GM19239 (cell line): ENCODE results near the gene PRICKLE3.

ENCODE experiments used
- DNase-seq: peaks from one replicate; pipeline ENCODE4 v3.0.0; 2011; ENCODE audit warnings: low spot score; ENCODE audit not compliant: insufficient read length
- FAIRE-seq: peaks from 2 replicates; lab custom pipeline; 2011; peaks lifted over from hg19 to GRCh38; lab: Jason Lieb, UNC

Gene PRICKLE3

DNA sequence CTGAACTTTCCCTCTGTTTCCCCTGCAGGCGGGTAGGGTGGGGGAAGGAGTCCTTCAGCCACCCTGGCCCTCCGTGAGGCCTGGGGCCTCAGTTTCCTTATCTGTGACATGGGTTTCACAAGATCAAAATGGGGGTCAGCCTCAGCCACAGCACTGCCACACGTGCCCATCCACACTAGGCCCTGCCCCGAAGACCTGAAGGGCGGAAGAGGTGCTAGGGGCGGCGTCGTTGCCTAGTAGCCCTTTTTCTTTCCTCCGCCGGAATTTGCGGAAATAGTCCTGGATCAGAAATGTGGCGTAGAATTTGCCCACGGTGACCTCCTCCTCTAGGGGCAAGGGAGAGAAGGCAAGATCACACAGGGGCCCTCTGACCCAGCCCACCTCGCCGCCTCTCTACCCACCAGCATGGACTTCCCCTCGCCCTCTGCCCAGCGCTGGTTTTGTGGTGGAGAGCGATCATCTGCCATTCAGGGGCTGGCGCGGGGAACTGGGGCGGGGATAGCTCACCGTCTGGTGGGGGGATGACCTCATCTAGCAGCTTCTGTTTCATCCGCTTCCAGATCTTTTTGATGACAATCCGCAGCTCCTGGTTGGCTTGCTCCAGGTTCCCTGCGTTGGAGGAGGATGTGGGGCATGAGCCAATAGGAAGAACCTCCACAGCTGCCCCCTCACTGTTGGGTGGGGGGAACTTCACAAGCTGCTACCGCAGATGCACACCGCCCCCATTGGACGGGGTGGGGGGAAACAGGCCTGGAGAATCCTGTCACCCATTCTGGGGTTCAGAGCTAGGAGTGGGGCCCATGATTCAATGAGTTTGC is 23.5 kb upstream of the PRICKLE3 start:
- no peak for DNase-seq
- no peak for FAIRE-seq

DNA sequence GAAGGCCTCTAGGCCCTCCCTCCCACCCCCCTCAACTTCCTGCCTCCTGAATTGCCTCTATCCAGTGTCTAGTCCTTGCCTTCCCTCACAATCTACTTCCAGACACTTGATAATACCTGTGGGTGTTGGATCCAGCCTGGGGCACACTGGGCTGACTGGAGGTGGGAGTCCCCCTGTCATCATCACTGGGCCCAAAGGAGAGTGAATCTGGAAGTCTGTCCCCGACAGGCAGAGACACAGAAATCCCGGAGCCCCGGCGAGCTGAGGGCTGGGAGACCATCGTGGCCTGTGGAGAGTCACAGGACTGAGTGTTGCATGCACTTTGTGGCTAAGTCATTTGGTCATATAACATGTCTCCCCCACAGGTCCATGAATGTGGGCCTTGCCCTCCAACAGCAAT is 22.2 kb upstream of the PRICKLE3 start:
- no peak for DNase-seq
- FAIRE-seq = no peak

DNA sequence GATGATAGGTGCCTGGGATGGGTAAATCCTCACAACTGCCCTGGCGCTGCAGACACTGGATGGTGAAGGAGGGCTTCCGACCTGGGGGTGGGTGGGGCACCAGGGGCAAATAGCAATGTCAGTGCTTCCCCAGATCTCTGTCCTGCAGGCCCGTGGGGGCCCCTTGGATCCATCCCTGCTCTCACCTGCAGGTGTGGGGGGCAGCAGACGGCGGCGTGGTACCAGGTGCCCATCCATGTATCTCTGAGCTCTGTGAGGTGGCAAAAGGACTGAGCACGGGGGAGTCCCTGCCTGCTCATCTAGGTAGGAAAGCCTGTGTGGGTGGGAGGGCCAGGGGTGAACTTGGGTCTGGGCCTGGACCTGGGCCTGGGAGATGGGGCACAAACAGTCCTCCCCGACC is 20.4 kb upstream of the PRICKLE3 start:
- FAIRE-seq (no peak), DNase-seq (no peak)

DNA sequence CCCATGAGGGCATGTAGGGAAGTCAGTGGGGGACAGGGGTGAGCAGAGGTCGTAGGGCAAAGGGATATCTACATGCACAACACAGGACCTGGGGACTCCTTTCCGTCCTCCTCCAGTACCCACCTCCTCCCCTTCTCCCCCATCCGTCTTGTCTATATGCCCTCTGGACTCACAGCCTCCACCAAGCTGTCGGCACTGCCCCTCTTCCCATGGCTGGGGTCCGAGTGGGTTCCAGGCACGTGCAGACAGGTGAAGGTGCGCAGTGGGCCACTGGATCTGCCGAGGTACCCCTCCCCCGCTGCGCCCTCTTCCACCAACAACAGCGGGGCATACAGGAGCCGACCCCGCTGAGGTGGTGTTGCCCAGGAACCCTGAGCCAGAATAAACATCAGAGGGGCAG is 19.3 kb upstream of the PRICKLE3 start:
- no peak for DNase-seq
- no peak for FAIRE-seq

DNA sequence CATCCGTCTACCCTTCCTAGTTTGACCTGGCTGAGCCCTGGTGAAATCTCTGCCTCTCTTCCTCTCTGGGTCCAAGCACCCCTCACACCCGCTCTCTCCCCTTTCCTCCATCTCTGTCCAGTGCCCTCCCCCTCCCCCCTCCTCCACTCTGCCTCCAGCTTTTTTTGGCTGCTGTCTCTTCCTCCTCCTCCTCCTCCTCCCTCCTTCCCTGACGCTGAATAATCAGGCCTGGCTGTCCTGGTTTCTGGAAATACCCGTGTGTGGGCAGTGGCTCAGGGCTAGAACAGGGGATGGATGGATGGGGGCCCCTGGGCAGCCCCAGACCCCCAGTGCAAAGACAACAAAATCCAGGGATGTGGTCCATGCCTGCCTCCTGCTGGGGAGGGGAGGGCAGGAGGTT is 18.5 kb upstream of the PRICKLE3 start:
- FAIRE-seq (no peak), DNase-seq (no peak)

DNA sequence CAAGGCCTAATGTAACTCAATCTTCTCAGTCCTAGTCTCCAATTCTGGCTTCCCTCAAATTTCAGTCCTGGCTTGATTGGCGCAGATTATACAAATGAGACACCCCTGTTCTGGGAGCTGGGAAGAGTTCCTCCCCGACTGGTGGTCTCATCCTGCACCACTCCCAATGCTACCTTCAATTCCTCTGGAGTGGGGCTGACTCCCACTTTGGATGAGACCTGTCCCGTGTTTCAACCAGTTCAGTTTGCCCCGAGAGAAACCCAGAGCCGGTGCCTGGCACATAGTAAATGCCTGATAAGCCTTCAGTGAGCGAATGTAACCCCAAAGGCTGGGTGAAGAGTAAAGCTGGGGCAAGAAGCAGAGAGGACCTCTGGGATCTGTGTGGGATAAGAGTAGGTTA is 17.8 kb upstream of the PRICKLE3 start:
- no peak for FAIRE-seq
- no peak for DNase-seq

DNA sequence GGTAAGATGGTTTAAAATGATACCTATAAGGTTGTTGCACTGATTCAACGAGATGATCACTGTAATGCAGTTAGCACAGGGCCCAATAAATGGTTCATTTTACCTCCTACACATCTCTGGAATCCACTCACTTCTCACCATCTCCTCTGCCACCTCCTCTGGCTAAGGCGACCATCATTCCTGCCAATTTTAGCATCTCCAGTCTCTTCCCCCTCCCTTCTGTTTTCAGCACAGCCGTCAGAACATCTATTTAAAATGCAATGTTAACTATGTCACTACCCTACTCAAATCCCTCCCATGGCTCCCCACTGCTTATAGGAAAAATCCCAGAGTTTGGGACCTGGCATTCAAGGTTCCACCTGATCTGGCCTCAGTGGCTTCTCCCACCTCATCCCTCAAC is 17.4 kb upstream of the PRICKLE3 start:
- no peak for DNase-seq
- no peak for FAIRE-seq

DNA sequence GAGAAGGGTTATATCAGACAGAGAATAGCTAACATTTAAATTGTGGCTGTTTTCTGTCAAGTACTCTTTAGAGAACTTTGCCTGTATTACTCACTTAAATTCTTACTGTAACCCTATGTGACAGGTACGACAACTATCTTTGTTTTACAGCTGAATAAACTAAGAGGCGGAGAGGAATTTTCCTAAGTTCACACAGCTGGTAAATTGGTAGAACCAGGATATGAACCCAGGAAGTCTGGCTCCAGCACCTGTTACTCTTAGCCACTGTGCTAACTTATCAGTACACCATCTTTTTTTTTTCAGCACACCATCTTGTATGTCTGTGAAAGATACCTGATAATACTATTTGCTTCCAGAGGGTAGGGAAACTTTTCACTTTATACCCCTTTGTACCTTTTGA is 15.8 kb upstream of the PRICKLE3 start:
- DNase-seq (no peak), FAIRE-seq (no peak)

DNA sequence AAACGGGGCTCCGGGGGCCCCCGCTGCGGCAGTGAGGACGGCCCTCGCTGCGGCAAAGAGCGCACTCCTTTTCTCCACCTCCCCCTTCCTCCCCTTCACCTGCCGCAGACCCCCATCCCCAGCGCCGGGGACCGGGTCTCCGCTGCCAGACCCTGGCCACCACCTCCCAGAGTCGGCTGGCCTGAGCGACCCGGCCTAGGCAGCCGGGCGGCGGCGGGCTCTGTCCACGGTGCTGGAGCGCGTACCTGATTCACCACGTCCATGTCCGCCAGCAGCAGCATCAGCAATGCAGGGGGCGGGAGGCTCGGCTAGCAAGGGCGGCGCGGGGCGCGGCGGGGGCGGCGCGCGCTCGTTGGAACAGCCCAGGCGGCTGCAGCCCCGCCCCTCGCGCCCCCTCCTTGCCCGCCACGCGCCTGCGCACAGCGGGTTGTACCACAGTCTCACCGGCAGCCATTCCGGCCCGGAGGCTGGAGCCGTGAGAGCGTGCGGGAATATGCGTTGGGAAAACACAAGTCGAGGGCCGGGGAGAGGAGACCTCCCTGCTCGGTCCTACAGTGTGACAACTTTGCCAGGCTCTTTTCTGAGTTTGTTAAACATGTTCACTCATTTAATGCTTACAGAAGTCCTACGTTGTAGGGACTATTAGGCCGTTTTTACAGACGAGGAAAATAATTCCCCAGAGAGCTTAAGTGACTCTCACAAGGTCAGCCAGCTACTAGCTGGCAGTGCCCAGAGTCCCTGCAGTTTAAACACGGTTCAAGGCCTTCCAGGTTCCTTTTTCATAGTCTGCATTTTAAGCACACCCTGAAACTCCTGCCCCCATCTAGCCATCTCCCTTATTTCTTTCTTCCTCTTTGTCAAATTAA is 14.0 kb upstream of the PRICKLE3 start, which contains the start of gene SYP:
Gene SYP, minus strand, starts transcription at position 288 of the 866 bp plus-strand sequence. Its CDS starts 7 bp downstream, at position 281.
- DNase-seq = peak; percentile 77
- peak; percentile 92 for FAIRE-seq

DNA sequence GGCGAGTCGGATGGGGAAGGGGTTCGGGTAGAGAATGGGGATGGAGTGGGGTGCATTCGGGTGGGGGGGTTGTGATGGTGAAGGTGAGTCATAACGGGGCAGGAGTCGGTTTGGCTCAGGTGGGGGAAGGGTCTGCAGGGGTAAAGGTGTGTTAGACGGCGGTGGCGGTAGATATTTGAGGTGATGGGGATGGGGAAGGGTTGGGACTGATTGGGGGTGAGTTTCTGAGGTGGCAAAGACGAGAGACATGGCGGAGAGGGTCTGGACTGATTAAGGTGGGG is 13.1 kb upstream of the PRICKLE3 start:
- FAIRE-seq (no peak), DNase-seq (no peak)

DNA sequence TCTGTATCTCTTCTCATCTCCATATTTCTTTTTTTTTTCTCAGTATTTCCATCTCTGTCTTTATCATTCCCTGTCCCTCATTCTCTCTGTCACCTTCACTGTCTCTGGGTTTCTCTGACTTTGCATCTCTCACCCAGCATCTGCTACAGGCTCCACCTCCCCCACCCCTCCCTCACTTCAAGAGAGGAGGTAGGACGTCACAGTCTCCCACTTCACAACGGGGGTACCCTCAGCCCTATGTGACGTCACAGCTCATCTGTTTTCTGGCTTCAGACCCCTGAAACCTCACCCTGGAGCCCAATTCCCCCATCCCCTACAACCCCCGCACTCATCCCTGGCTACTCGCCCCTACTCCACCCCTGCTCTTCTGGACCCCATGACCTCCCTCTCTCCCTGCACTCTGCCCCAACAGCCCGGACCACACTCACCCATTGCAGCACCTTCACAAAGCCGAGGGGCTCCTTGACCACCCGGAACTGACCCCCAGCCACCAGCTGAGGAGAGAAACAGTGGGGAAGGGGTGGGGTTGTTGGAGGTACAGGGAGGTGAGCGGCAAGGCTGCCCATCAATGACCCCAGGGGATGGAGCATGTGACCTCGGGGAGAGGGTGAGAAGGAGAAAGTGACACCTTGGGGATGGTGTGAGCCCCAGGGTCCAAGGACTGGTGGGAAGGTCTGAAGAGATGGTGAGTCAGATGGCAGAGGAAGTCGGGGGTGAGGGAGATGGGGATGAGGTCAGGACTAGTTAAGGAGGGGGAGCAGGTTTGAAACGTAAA is 12.6 kb upstream of the PRICKLE3 start:
- no peak for FAIRE-seq

DNA sequence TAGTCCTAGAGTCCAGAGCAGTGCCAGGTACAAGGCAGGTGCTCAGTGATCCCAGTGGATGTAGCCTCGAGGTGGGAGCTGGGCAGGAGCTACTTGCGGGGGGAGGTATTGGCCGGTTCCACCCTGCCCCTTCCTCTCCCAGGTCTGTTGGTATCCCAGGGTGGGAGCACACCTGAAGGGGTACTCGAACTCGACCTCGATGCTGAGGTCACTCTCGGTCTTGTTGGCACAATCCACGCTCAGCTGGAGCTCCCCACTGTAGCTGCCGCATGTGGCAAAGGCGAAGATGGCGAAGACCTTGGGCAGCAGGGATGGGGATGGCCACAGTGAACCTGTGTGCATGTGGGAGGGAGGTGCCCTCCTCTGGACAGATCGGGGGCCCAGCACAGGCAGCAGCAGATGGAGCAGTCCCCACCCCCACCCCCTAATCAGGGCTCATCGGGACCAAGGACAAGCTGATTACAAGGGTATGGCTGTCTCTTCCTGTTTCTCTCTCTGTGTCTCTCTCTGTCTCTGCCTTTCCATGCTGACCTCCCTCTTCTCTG is 11.4 kb upstream of the PRICKLE3 start:
- DNase-seq (no peak), FAIRE-seq (no peak)

More for the DNA sequence above, 12.6 kb upstream of the PRICKLE3 start:
- DNase-seq = no peak

DNA sequence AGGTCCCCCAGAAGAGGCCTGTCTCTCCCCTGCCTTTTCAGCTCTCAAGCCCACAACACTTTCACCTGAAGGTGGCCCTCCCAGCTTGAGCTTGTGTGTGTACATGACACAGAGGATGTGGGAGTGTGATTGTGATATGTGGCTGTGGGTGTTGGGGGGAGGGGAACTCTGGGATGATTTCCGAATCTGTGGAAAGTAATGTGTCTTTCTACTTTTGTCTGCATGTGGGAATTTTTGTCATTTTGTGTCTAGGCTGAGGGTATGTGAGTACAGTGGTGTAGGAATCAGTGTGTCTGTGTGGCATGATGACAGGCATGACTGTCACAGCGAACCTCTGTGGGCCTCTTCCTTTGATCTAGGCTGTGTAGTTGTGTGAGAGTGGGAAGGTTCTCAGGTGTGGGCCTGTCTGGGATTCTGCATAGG is 7.4 kb upstream of the PRICKLE3 start:
- no peak for FAIRE-seq
- DNase-seq = no peak

DNA sequence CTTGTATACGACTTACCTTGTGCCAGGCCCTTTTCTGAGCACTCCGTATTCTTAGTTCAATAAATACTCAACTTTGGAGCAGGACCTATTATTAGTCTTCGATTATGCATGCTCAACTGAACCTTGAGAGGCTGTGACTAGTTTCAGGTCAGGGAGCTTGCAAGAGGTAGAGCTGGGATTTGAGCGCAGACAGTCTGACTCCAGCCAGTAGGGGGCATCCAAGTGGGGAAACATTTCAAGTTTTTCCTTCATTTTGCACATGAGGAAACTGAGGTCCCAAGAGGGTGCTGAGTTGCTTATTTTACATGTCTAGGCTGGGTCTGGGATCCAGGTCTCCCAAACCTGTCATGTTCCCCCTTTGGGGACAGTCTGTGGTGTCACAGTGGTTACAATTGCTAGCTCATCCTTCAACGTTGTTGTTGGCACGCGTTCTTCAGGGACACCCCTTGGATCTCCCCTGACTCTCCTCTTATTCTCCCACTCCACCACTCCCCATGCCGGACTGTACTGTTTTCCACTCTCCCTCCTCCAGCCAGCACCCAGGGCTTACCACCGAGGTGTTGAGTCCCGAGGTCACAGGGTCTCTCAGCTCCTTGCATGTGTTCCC is 6.7 kb upstream of the PRICKLE3 start:
- FAIRE-seq (peak; percentile 99), DNase-seq (no peak)

DNA sequence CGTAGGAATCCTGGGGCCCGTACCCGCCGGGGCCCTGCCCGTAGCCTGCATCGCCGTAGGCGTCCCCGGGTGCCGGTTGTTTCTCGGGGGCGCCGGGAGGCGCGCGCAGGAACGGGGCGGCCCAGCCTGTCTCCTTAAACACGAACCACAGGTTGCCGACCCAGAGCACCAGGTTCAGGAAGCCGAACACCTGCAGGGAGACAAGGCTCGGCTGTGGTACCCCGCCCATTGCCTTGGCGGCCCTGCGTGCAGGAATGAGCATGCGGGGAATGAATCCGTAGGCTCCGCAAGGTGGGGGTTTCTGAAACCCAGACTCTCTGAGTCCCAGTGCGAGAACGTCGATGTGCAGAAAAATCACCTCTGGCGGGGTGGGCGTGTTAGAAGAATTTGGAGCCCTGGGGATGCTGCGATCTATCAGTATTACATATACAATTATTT is 5.4 kb upstream of the PRICKLE3 start:
- no peak for FAIRE-seq
- DNase-seq = no peak

DNA sequence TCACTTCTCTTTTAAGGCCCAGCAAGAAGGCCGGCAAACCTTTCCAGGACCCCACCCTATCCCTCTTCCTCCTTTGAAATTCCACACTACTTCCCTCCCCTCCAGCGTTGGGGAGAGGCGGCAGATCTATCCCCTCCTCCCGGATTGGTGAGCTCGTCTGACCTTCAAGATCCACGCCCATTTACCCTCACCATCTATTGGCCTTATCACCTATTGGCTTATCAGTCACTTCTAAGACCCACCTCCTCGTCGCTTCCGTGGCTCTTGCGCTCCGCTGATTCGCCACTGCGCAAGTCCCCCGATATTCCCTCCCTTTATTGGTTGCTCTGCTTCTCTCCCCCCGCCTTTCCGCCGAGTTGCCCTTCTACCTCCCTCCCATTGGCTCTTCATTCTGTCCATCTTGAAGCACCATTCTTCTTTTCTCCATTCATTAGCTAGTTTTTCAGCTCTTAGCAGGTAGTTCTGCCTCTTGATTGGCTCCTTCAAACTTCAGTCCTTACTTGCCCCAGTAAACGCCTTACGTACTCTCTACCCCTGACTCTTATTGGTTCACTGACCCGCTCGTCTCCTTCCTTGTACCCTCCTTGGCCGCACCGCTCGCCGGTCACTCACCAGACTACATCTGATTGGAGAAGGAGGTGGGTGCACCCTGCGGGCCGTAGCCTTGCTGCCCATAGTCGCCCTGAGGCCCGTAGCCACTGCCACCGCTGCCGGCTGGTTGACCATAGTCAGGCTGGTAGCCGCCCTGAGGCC is 4.8 kb upstream of the PRICKLE3 start:
- FAIRE-seq (peak; percentile 100), DNase-seq (peak; percentile 67)

DNA sequence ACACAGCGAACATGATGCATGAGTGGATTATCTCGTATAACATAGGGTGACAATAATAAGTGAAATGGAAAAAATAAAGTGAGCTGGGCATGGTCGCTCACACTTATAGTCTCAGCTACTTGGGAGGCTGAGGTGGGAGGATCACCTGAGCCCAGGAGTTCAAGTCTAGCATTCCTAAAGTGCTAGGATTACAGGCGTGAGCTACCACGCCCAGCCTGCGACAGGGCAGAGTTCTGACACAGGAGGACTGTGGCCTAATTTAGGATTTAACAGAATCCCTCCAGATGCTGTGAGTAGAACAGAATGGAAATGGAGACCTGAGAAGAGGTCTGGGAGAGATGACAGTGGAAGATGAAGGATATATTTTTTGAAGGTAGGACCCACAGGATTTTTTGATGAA is 3.4 kb upstream of the PRICKLE3 start:
- DNase-seq = no peak
- peak; percentile 71 for FAIRE-seq

DNA sequence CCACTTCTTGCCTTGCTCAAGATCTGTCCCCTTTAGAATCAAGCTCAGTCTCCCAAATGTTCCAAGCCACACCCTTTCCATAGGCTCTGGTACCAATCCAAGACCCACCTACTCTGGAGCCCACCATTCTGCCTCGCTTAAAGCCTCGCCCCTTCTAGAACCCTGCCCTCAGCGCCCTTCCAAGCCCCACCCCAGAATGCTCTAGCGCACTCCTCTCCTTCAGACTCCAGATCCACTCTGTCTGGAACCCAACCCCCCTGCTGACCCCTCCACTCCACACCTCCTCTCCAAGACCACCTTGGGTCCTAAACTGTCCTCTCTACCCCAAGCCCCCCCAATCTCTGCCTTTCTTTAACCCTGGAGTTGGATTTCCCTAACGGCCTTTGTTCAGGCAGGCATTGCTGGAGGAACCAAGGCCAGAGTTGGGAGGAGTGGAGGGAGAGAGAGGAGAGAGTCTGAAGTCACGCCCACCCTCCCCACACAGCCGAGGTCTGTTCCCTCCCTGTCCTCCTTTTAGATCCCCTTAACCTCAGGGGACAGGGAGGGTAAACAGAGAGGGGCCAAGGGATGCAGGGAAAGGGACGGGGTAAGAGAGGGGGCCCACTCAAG is 2.4 kb upstream of the PRICKLE3 start:
- DNase-seq (no peak), FAIRE-seq (no peak)

DNA sequence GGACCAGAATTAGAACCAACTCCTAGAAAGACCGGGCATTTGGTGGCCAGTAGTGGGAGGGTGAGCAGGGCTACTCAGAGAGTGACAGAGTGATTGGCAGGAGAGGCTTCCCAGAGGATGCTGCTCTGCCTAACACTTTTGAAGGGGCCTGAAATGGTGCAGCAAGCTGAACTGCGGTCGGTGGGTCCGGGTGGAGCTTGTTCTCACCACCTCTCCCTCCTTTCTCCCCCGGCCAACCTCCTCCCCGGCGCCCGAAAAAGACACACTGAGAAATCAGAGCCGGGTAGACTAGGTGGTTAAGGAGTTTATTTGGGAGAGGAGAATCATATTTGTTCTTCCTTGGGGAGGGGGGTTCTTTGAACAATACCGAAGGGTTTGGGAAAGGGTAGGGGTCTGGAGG is 1.4 kb upstream of the PRICKLE3 start:
- DNase-seq (no peak), FAIRE-seq (no peak)
